SHP77 (cell line): ENCODE data around the gene SETDB1.

Experiments
- DNase-seq, 2 experiments: peaks; one replicate each; lab custom pipeline; 2025; lab: John Stamatoyannopoulos, UW

Gene SETDB1

GRCh38 chr1:150976401-150976821 is 50.2 kb downstream of the SETDB1 start:
- no peak for DNase-seq

- DNase-seq: peak; percentile 78 to 89
These were observed 50.9 kb downstream of the SETDB1 start for GRCh38 chr1:150976879-150977694.

GRCh38 chr1:150979092-150980056 is 53.2 kb downstream of the SETDB1 start:
- DNase-seq: peak; percentile 90 to 96

- peak; percentile 97 to 99 for DNase-seq
These were observed 55.1 kb downstream of the SETDB1 start for GRCh38 chr1:150981177-150981804.

- peak; percentile 46 to 53 for DNase-seq
These were observed 55.9 kb downstream of the SETDB1 start, which contains the start of gene ANXA9 for GRCh38 chr1:150981805-150982712. ANXA9 (plus strand) TSS chr1:150982292; CDS start chr1:150983106, 814 bp downstream.

- DNase-seq: no peak
These were observed 59.1 kb downstream of the SETDB1 start for GRCh38 chr1:150985179-150985825.

- DNase-seq: no peak
These were observed 61.8 kb downstream of the SETDB1 start for GRCh38 chr1:150987924-150988323.

- no peak for DNase-seq
These were observed 66.5 kb downstream of the SETDB1 start for GRCh38 chr1:150992626-150993025.

- no peak for DNase-seq
These were observed 68.1 kb downstream of the SETDB1 start for GRCh38 chr1:150994248-150994647.

- DNase-seq: no peak
These were observed 69.3 kb downstream of the SETDB1 start for GRCh38 chr1:150995460-150995859.

GRCh38 chr1:150995896-150996295 is 69.7 kb downstream of the SETDB1 start:
- peak; percentile 25 to 26 for DNase-seq

- no peak for DNase-seq
These were observed 71.1 kb downstream of the SETDB1 start for GRCh38 chr1:150997126-150997872.

GRCh38 chr1:150997949-150998348 is 71.8 kb downstream of the SETDB1 start:
- DNase-seq: no peak

- DNase-seq: no peak
These were observed 73.0 kb downstream of the SETDB1 start for GRCh38 chr1:150999051-150999674.

- no peak for DNase-seq
These were observed 73.8 kb downstream of the SETDB1 start for GRCh38 chr1:150999926-151000325.

- DNase-seq: no peak
These were observed 74.2 kb downstream of the SETDB1 start for GRCh38 chr1:151000408-151000807.

GRCh38 chr1:151001602-151002001 is 75.4 kb downstream of the SETDB1 start:
- no peak for DNase-seq

GRCh38 chr1:151002051-151002450 is 75.9 kb downstream of the SETDB1 start:
- DNase-seq: no peak

- DNase-seq: no peak
These were observed 76.4 kb downstream of the SETDB1 start for GRCh38 chr1:151002611-151003010.
